ENCODE measurements around the gene TJAP1.
A peak's percentile ranks its signal among the peaks of the same experiment; 100 is the strongest.

Gene TJAP1, protein sequence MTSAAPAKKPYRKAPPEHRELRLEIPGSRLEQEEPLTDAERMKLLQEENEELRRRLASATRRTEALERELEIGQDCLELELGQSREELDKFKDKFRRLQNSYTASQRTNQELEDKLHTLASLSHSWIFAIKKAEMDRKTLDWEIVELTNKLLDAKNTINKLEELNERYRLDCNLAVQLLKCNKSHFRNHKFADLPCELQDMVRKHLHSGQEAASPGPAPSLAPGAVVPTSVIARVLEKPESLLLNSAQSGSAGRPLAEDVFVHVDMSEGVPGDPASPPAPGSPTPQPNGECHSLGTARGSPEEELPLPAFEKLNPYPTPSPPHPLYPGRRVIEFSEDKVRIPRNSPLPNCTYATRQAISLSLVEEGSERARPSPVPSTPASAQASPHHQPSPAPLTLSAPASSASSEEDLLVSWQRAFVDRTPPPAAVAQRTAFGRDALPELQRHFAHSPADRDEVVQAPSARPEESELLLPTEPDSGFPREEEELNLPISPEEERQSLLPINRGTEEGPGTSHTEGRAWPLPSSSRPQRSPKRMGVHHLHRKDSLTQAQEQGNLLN

DNA sequence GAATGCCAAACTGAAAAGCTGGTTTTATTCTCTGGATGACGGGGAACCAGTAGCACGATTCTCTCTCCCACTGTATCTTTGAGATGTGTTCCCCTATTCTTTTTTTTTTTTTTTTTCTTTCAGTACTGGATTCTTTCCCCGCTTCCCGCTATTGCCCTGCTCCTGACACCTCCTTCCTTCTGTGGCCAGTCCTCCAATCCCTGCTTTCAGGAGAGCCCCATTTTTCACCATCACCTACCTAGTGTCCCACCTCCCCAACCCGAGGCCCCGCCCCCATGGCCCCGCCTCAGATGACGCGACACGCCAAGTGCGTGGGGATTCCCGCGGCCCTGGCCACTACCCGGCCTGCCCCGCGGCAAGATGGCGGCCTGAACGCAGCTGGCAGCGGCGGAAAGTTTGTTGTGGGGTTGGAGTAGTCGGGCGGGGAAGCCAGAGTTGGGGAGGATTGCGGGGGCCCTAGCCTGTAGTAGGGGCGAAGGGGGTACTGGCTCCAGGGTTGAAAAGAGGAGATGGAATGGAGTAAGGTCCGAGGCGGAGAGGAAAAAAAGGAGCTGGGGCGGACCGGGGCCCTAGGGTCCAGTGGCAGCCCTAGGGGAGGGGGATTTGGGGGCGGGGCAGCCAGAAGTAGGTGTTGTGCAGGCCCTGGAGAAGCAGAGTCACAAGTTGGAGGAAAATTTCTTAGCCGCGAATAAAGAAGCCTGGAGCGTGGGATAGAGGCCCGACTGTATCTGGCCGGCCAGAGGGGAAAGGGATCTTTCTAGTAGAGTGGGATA, at the start of gene TJAP1:
TJAP1 (plus strand) TSS at position 336 of the 773 bp plus-strand sequence. CDS start 21,432 bp downstream, outside the sequence.
- DNase-seq, result peak; percentile 71 to 87

DNA sequence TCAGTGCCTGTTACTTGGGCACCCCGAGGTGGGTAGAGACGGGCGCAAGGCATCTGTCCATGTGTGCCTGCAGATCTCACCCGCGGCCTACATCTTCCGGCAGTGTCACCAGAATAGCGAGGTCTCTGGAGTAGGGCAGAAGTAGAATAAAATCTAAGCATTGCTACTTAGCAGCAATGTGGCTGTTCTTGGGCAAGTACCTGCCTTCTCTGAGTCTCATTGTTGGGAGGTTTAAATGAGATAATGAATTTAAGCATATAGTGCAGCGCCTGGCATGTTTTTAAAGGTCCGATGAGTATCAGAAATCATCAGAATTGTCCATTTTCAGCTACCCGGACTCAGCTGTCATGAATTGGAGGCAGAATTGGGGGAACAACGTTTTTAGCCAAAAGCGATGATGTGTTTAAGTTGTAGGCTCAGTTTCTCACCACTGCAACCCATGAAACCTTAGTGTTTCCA, 49.2 kb upstream of the TJAP1 start:
- no peak for DNase-seq

DNA sequence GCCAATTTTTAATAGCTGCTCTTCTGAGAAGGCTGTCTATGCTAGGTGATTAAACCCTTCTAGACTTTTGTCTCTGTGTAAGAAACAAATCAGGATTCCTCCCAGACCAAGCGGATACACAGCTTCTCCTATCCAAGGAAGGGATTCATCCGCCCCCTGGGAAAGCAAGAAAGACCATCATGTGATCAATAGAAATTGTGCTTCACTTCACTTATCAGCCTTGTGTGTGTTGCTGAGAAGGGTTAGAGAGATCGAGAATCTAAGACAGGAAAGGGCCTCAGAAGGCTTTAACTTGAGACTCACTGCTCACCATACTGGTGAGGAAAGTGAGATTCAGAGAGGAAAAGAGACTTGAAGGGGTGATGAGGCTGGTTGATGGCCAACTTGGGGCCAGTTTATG, 48.5 kb upstream of the TJAP1 start:
- no peak for DNase-seq

DNA sequence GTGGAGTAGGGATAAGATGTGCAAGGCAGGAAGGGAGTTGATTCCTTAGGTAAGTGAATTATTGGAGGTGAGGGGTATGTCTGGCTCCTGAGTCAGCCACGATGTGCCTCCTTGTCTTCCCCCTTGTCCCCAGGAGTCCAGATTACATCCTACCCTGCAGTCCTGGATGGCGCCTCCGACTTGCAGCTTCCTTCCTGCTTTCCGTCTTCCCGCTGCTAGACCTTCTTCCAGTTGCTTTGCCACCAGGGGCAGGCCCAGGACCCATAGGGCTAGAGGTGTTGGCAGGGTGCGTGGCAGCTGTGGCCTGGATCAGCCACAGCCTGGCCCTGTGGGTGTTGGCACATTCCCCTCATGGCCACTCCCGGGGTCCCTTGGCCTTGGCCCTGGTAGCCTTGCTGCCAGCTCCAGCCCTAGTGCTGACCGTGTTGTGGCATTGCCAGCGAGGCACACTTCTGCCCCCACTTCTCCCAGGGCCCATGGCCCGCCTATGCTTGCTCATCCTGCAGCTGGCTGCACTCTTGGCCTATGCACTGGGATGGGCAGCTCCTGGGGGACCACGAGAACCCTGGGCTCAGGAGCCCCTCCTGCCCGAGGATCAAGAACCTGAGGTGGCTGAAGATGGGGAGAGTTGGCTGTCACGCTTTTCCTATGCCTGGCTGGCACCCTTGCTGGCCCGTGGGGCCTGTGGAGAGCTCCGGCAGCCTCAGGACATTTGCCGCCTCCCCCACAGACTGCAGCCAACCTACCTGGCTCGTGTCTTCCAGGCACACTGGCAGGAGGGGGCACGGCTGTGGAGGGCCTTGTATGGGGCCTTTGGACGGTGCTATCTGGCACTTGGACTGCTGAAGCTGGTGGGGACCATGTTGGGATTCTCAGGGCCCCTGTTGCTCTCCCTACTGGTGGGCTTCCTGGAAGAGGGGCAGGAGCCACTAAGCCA, 45.1 kb upstream of the TJAP1 start:
- DNase-seq, result no peak

DNA sequence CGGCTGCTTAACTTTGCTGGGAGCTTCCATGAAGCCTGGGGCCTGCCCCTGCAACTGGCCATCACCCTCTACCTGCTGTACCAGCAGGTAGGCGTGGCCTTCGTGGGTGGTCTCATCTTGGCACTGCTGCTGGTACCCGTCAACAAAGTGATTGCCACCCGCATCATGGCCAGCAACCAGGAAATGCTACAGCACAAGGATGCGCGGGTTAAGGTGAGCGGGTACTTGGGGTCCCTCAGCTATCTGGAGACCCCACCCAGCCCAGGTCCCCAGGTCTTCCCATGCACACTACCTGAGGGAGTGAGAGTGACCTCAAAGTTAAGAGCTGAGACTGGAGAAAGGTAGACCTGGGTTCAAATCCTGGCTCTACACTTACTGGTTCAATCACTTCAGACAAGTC, 44.2 kb upstream of the TJAP1 start:
- DNase-seq, result no peak

DNA sequence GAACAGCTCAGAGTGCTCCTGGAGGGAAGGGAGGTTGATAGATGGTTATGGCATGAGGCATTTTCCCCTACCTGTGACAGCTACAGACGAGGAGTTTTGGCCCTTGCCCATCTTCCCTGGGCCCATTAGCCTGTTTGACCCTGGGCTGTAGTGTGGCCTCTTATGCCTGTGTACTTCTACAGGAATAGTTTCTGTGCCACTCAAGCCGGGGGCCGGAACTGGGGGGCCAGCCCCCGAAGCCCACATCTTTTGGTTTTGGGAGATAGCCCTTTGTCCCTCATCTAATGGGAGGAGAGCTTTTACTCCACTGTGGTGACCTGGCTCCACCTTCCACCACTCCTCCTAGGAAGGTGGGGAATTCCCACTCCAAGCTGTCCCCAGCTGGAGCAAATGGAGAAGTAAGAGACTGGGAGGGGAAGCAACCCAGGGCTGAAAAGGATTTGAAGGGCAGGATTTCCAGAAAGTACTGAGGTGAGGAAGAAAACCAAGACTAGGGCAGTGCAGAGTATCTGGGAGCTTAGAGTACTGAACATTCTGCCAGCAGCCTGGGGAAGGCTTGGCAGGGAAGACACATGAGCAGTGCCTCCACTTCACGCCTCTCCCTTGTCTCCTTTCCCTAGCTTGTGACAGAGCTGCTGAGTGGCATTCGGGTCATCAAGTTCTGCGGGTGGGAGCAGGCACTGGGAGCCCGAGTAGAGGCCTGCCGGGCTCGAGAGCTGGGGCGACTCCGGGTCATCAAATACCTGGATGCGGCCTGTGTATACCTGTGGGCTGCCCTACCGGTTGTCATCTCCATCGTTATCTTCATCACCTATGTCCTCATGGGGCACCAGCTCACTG, 43.1 kb upstream of the TJAP1 start:
- DNase-seq, result no peak

DNA sequence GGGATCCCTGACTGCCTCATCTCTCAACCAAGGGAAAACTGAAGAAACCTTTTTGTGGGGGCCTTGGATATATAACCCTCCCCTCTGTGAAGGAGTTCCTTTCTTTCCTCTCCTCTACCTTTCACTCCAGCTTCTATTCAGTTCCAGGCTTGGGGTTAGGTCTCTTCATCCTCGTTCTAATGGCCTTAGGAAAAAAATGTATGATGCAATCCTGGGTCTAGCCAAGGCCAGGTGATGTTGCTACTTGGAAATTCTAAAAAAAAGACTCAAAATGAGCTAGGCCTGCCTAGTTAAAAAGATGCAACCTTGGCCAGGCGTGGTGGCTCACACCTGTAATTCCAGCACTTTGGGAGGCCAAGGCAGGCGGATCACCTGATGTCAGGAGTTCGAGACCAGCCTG, 42.4 kb upstream of the TJAP1 start:
- DNase-seq, result no peak

DNA sequence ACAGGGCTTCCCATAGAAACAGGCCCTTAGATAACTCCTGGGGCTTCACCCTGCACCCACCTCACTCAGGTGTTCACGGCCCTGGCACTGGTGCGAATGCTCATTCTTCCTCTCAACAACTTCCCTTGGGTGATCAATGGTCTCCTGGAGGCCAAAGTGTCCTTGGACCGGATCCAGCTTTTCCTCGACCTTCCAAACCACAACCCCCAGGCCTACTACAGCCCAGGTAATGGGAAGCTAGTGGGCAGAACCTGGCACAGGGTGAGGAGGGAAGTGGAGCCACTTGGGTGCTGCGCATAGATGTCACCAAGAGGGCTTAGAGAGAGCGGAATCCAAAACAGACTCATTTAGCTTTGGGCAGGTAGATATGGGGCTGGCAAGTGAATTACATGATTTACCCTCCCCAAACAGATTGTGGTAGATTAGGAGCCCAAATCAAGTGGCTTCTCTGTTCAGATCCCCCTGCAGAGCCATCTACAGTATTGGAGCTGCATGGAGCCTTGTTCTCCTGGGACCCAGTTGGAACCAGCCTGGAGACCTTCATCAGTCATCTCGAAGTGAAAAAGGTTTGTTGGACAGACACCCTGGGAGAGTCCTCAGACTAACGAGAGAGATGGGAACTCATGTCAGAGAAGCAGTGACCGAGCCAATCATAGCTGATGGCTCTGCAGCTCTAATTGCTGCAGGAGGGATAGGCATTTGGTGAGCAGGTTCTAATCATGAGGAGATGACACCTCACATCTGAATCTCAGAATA, 41.5 kb upstream of the TJAP1 start:
- DNase-seq, result no peak

DNA sequence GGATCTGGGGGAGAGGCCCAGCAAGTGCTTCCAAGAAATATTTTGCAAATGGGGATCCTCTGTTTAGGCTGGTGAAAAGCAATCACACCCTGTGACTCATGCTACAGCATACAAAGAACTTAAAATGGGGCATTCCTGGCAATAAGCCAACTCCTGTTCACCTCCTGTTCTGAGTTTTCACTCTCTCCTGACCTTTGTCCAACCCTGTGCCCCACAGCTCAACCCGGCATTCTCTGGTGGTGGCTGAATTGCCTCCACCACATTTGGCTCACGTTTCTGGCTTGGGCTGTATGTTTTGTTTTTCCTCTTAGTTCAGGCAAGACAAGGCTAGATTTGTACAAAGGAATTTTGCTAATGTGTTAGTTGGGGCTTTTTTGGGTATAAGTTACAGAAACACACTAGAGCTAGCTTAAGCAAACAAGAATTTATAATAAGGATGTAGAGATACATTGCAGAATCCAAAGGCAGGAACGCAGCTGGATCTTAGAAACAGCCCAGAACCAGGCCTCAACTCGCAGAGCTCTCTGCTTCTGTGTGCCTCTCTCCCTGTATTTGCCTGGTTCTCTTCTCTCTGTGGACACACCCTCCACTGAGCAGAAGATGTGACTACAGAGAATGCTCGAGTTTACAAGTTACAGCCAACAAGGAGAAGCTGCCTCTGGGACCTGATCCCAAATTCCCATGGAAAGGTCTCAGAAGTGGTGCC, 40.6 kb upstream of the TJAP1 start:
- no peak for DNase-seq

DNA sequence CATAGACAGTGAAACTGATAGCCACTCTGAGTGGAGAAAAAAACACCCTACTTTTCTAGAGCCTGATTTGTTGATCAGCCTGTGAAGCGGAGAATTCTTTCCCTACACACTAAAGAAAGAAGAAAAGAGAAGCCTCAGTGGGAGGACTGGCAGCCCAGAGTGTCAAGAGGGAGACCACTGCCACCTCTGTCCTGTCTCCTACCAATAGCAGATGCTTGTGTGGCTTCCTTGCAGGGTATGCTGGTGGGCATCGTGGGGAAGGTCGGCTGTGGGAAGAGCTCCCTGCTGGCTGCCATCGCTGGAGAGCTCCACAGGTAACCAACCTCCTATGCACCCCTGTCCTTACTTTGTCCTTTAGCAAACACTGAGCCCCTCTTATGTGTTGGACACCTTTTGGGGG, 39.7 kb upstream of the TJAP1 start:
- DNase-seq, result no peak

DNA sequence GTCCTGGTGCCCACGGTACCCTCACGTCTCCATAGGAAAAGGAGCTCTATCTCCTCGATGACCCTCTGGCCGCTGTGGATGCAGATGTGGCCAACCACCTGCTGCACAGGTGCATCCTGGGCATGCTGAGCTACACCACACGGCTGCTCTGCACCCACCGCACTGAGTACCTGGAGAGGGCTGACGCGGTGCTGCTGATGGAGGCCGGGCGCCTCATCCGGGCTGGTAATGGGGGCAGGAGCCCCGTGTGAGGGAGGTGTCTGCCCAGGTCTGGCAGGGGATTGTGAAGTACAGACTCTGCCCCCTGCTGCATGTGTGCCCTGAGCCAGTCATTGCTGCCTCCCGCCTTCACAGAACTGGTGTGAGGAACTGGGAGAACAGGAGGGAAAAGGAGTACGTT, 34.4 kb upstream of the TJAP1 start:
- no peak for DNase-seq

DNA sequence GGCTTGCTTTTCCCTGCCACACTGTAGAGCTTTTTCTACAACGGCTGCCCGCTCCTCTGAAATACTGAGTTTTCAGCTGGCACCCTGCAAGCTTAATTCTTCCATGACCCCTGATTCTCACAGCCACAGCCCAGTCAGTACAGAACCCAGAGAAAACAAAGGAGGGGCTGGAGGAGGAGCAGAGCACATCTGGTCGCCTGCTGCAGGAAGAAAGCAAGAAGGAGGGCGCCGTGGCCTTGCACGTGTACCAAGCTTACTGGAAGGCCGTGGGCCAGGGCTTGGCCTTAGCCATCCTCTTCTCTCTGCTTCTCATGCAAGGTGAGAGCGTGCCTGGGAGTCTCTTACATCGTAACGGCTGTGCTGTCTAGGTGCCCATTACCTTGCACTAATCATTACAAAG, 33.3 kb upstream of the TJAP1 start:
- no peak for DNase-seq

DNA sequence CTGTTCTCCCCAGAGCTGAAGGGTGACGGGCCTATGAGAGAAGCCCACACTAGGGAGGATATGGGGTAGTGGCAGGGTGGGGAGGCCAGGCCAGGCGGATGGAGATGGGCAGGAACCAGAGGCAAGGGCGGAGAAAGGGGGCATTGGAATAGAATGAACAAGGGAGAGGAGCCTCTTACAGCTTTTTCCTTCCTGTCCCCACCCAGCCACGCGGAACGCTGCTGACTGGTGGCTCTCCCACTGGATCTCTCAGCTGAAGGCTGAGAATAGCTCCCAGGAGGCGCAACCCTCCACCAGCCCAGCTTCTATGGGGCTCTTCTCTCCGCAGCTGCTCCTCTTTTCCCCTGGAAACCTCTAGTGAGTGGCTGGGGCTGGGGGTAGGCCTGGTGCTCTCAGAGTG, 32.8 kb upstream of the TJAP1 start:
- no peak for DNase-seq

DNA sequence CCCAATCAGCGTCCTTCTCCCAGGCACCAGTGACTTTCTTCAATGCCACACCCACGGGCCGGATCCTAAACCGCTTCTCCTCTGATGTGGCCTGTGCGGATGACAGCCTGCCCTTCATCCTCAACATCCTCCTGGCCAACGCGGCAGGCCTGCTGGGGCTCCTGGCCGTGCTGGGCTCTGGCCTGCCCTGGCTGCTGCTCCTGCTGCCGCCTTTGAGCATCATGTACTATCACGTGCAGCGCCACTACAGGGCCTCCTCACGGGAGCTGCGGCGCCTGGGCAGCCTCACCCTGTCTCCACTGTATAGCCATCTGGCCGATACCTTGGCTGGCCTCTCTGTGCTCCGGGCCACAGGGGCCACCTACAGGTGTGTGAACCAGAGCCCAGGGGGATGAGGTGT, 31.8 kb upstream of the TJAP1 start:
- DNase-seq, result no peak

DNA sequence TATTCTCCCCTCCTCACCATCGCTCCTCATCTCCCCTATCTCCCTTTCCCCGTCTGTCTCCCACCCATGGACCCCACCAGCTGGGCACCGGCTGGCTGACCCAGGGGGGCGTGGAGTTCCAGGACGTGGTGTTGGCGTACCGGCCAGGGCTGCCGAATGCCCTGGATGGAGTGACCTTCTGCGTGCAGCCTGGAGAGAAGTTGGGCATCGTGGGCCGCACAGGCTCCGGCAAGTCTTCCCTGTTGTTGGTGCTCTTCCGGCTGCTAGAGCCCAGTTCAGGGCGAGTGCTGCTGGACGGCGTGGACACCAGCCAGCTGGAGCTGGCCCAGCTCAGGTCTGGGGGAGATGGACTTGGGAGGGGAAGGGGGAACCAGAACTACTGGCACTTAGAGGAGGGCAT, 29.8 kb upstream of the TJAP1 start:
- no peak for DNase-seq

DNA sequence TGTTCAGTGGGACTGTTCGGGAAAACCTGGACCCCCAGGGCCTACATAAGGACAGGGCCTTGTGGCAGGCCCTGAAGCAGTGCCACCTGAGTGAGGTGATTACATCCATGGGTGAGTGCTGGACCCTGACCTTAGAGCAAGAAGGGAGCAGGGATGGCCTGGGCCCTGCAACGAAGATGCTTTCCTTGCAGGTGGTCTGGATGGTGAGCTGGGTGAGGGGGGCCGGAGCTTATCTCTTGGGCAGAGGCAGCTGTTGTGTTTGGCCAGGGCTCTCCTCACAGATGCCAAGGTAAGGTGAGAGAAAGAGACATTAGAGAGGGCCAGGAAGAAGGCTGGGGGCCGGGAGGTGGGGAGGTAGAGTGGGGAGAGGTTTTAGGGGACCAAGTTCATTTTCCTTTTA, 28.5 kb upstream of the TJAP1 start:
- no peak for DNase-seq

DNA sequence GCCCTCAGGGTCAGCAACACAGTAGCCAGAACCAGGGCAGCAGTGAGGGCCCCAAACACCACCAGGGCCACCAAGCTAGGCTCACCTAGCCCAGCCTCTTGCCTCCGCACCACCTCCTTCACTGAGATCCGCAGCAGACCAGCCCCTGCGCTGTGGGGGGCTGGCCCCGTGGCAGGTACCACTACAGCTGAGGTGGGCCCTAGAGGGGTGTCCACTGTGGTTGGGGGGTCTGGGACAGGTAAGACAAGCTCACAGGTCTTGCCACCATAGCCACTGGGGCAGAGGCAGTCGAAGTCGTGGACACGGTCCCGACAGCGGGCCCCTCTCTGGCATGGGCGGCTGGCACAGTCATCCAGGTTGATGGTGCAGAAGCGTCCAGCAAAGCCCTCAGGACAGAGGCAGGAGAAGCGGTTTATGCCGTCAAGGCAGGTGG, 26.7 kb upstream of the TJAP1 start:
- DNase-seq, result no peak

DNA sequence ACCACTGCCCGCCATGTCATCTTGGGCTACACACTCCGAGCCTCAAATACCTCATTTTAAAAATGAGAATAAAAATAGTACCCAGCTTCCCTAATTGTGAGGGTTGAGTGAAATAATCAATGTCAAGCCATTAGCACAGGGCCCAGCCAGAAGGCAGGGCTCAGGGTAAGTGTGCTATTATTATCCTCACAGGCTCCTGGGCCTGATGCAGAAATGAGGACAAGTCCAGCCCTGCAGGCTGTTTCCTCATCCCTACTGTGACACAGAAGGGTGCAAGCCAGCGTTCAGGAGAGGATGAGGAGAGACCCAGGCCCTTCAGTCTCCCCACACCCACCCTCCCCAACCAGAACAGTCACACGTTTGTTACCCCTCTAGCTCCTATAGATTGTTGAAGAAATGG, 26.0 kb upstream of the TJAP1 start:
- DNase-seq, result no peak

DNA sequence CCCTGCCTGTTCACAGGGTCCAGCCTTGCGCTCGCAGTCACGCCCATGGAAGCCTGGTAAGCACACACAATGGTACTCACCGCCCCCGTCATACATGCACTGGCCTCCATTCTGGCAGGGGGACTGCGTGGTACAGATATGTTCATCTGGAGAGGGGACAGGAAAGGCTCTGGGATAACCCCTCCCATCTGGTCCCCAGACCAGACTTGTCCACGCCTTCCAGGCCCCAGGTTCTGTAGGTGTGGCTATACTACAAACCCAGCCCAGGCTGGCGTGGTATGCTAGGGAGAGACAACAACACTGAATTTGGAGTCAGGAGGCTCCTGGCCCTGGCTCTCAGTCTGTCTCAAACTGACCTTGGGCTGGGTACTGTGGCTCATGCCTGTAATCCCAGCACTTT, 25.4 kb upstream of the TJAP1 start:
- DNase-seq, result no peak

DNA sequence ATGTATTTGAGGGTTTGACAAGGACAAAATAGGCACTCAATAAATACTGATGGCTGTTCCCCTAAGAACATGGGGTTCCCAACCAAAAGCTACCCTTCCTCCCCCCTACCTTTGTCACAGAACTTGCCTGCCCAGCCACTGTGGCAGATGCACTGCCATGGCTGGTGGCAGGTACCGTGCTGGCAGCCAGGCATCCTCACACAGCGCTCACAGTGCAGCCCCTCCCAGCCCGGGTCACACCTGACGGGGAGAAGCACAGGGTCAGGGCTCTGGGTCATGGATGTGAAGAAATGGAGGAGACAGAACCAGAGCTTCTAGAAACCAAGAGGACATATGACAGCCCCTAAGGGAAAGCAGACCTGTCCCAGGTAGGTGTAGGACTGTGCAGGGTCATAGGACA, 24.5 kb upstream of the TJAP1 start:
- no peak for DNase-seq

Data from bone marrow (tissue), 2 donors.